GM21367 (cell line): ENCODE data around the gene USP46.

Experiments used
- ATAC-seq: cut with Tn5 transposase; IDR thresholded peaks from one replicate; pipeline ENCODE4 v1.9.1; 2021; ENCODE audit not compliant: unreplicated experiment

Gene USP46

GRCh38 chr4:52576961-52577623 is 82.0 kb downstream of the USP46 start:
- no peak for ATAC-seq

- ATAC-seq = no peak
Measured at GRCh38 chr4:52576326-52576725, 82.8 kb downstream of the USP46 start.

- no peak for ATAC-seq
Measured at GRCh38 chr4:52575406-52575805, 83.7 kb downstream of the USP46 start.

- ATAC-seq = no peak
Measured at GRCh38 chr4:52574036-52574435, 85.1 kb downstream of the USP46 start.

- ATAC-seq = no peak
Measured at GRCh38 chr4:52573551-52573950, 85.5 kb downstream of the USP46 start.

GRCh38 chr4:52572936-52573485 is 86.1 kb downstream of the USP46 start:
- ATAC-seq = no peak

GRCh38 chr4:52568351-52568750 is 90.8 kb downstream of the USP46 start:
- ATAC-seq = no peak

- ATAC-seq = no peak
Measured at GRCh38 chr4:52566136-52567031, 92.7 kb downstream of the USP46 start.

GRCh38 chr4:52560844-52561280 is 98.2 kb downstream of the USP46 start:
- ATAC-seq = no peak

- ATAC-seq = no peak
Measured at GRCh38 chr4:52555356-52555716, 103.8 kb downstream of the USP46 start.

GRCh38 chr4:52554612-52555355 is 104.3 kb downstream of the USP46 start:
- no peak for ATAC-seq

GRCh38 chr4:52552778-52553177 is 106.3 kb downstream of the USP46 start:
- ATAC-seq = no peak

GRCh38 chr4:52551487-52551886 is 107.6 kb downstream of the USP46 start:
- ATAC-seq = no peak

GRCh38 chr4:52550186-52550585 is 108.9 kb downstream of the USP46 start:
- no peak for ATAC-seq

- ATAC-seq = no peak
Measured at GRCh38 chr4:52548818-52549570, 110.1 kb downstream of the USP46 start.

- no peak for ATAC-seq
Measured at GRCh38 chr4:52546449-52546848, 112.7 kb downstream of the USP46 start.

- peak; percentile 67 for ATAC-seq
Measured at GRCh38 chr4:52545099-52546069, 113.7 kb downstream of the USP46 start.
